NCI-H1436 (cell line): ENCODE data around the gene TMEM101.
"Not testable (repeated sequence)": the region's sequence is repeated elsewhere in the genome, so short reads cannot be mapped to it uniquely, and the experiment has no call there.

Experiments used
- DNase-seq: peaks from one replicate; lab custom pipeline; 2025; lab: John Stamatoyannopoulos, UW

The TMEM101 gene

GRCh38 chr17:44023545-44024270 is 8.9 kb upstream of the TMEM101 start:
- no peak for DNase-seq

GRCh38 chr17:44022246-44022645 is 7.5 kb upstream of the TMEM101 start:
- no peak for DNase-seq

- DNase-seq, result not testable (repeated sequence)
These were observed 6.5 kb upstream of the TMEM101 start for GRCh38 chr17:44021227-44021626.

- DNase-seq, result no peak
These were observed 678 bp downstream of the TMEM101 start for GRCh38 chr17:44014133-44014436.

- DNase-seq, result no peak
These were observed 1.9 kb downstream of the TMEM101 start for GRCh38 chr17:44012874-44013273.

- no peak for DNase-seq
These were observed 2.4 kb downstream of the TMEM101 start for GRCh38 chr17:44012391-44012790.

GRCh38 chr17:44011876-44012275 is 2.9 kb downstream of the TMEM101 start:
- no peak for DNase-seq

GRCh38 chr17:44010966-44011647 is 3.7 kb downstream of the TMEM101 start:
- DNase-seq, result no peak

- DNase-seq, result no peak
These were observed 6.4 kb downstream of the TMEM101 start for GRCh38 chr17:44008205-44008909.

GRCh38 chr17:44007346-44008204 is 7.2 kb downstream of the TMEM101 start:
- no peak for DNase-seq

- peak; percentile 98 for DNase-seq
These were observed 8.0 kb downstream of the TMEM101 start for GRCh38 chr17:44006598-44007345.

GRCh38 chr17:44006272-44006597 is 8.5 kb downstream of the TMEM101 start:
- no peak for DNase-seq

GRCh38 chr17:44005527-44006271 is 9.1 kb downstream of the TMEM101 start:
- no peak for DNase-seq

GRCh38 chr17:44004761-44005526 is 9.8 kb downstream of the TMEM101 start:
- DNase-seq, result no peak

- no peak for DNase-seq
These were observed 10.5 kb downstream of the TMEM101 start, which contains the start of gene NAGS for GRCh38 chr17:44004077-44004760. TSS of gene NAGS (plus strand) at chr17:44004622. CDS start at chr17:44004664, 42 bp downstream.

GRCh38 chr17:44002141-44002848 is 12.5 kb downstream of the TMEM101 start:
- no peak for DNase-seq

- no peak for DNase-seq
These were observed 13.3 kb downstream of the TMEM101 start for GRCh38 chr17:44001461-44001920.

GRCh38 chr17:44000871-44001460 is 13.8 kb downstream of the TMEM101 start:
- no peak for DNase-seq
